Skeletal muscle cell (primary cell): ENCODE results near the gene ZBTB42.

Experiments
- DNase-seq: peaks from one replicate; pipeline ENCODE4 v3.0.0-alpha.2; 2010; ENCODE audit warnings: low read depth
- H3K4me3 ChIP-seq: 2 replicates; pipeline ENCODE4 v1.5.1; 2011; ENCODE audit warnings: low read depth, mild to moderate bottlenecking, control low read depth, low read length, moderate library complexity

ZBTB42 gene

GRCh38 chr14:104800771-104801519 lies at the start of gene ZBTB42:
Gene ZBTB42, plus strand, starts transcription at chr14:104801101. Its CDS starts 97 bp downstream, at chr14:104801198.
- DNase-seq = no peak
- peak within 1 kb of the TSS; percentile 66 for H3K4me3 ChIP-seq

- DNase-seq = no peak
- peak overlapping the region; percentile 94 for H3K4me3 ChIP-seq
These were observed 49.1 kb upstream of the ZBTB42 start for GRCh38 chr14:104751539-104752422.

GRCh38 chr14:104752423-104752734 lies 48.5 kb upstream of the ZBTB42 start:
- no peak for DNase-seq

GRCh38 chr14:104752735-104753527 lies 48.0 kb upstream of the ZBTB42 start, which contains the start of gene SIVA1:
Gene SIVA1, plus strand, starts transcription at chr14:104753147. Its CDS starts 55 bp downstream, at chr14:104753202.
- H3K4me3 ChIP-seq = peak within 1 kb of the TSS; percentile 94
- peak; percentile 97 for DNase-seq

More at GRCh38 chr14:104752423-104752734, 48.5 kb upstream of the ZBTB42 start:
- peak overlapping the region; percentile 94 for H3K4me3 ChIP-seq

- H3K4me3 ChIP-seq = peak overlapping the region; percentile 94
- DNase-seq = no peak
These were observed 47.2 kb upstream of the ZBTB42 start for GRCh38 chr14:104753528-104754212.

- H3K4me3 ChIP-seq = peak overlapping the region; percentile 94
- DNase-seq = no peak
These were observed 46.6 kb upstream of the ZBTB42 start for GRCh38 chr14:104754213-104754851.

GRCh38 chr14:104755621-104756020 lies 45.3 kb upstream of the ZBTB42 start:
- H3K4me3 ChIP-seq = no peak overlapping the region
- no peak for DNase-seq

GRCh38 chr14:104756477-104757237 lies 44.2 kb upstream of the ZBTB42 start:
- no peak overlapping the region for H3K4me3 ChIP-seq
- no peak for DNase-seq

- H3K4me3 ChIP-seq = no peak overlapping the region
- DNase-seq = no peak
These were observed 43.7 kb upstream of the ZBTB42 start for GRCh38 chr14:104757238-104757585.

GRCh38 chr14:104757681-104758392 lies 43.1 kb upstream of the ZBTB42 start:
- no peak for DNase-seq
- no peak overlapping the region for H3K4me3 ChIP-seq

GRCh38 chr14:104758981-104759969 lies 41.6 kb upstream of the ZBTB42 start:
- DNase-seq = no peak
- H3K4me3 ChIP-seq = no peak overlapping the region

GRCh38 chr14:104765517-104765916 lies 35.4 kb upstream of the ZBTB42 start:
- H3K4me3 ChIP-seq = no peak overlapping the region

GRCh38 chr14:104766256-104766862 lies 34.5 kb upstream of the ZBTB42 start:
- no peak for DNase-seq
- H3K4me3 ChIP-seq = no peak overlapping the region

More at GRCh38 chr14:104765517-104765916, 35.4 kb upstream of the ZBTB42 start:
- no peak for DNase-seq

GRCh38 chr14:104766863-104767633 lies 33.9 kb upstream of the ZBTB42 start:
- H3K4me3 ChIP-seq = no peak overlapping the region

GRCh38 chr14:104767634-104767918 lies 33.3 kb upstream of the ZBTB42 start:
- H3K4me3 ChIP-seq = no peak overlapping the region
- no peak for DNase-seq

More at GRCh38 chr14:104766863-104767633, 33.9 kb upstream of the ZBTB42 start:
- DNase-seq = no peak
